SH-SY5Y (cell line): ENCODE measurements around the gene DEPDC5.

ENCODE experiments used
- GATA2 ChIP-seq: IDR thresholded peaks from 2 replicates; pipeline ENCODE4 v1.6.1; 2011; ENCODE audit warnings: mild to moderate bottlenecking, low read depth, low read length
- GATA3 ChIP-seq: IDR thresholded peaks from 2 replicates; pipeline ENCODE4 v1.6.1; 2011; ENCODE audit warnings: low read depth, mild to moderate bottlenecking, low read length, moderate library complexity

GRCh38 chr22:31838917-31839316 lies 85.1 kb downstream of the DEPDC5 start:
- no peak for TF ChIP-seq GATA2
- no peak for TF ChIP-seq GATA3
